ENCODE data around the gene FRMD8.

GRCh38 chr11:65422633-65423515, 36.4 kb downstream of the FRMD8 start, which contains the start of gene NEAT1:
- TF ChIP-seq CTCF (optimal IDR thresholded peaks at IDR 0.05 in 1 of 3, IDR thresholded peaks at IDR 0.05 in 1 of 3, conservative IDR thresholded peaks at IDR 0.05 in 1 of 3; ENCODE audit: extremely low read depth in 1 of 3, insufficient read depth in 2 of 3, low read length in 3 of 3), result no peak
- no peak for TF ChIP-seq EZH2 (IDR thresholded peaks at IDR 0.05; ENCODE audit: low read length)
